ENCODE measurements around the gene ZNF576. TPM values are rescaled to one million over a fixed set of nuclear protein-coding genes. Genes with fewer than 3 reads are reported as not detected.

Gene ZNF576
- total and polyA plus RNA-seq, 2 of the 4 experiments (the other 2 are of a cell fraction): 13.8 to 19.5 TPM

- BruUV-seq (replicated peaks): no TSS peak
- H2AK9ac ChIP-seq (replicated peaks; ENCODE audit: low read depth, low read length, poor library complexity): no peak overlapping the region
- ChIA-PET POLR2A (ENCODE audit: unreplicated experiment) (no interaction called here), CTCF (no interaction called here)
- no peak overlapping the region for H3K23ac ChIP-seq (ENCODE audit: low read depth, low read length)
- H3K14ac ChIP-seq (replicated peaks; ENCODE audit: low read depth, low read length): no peak overlapping the region
- no peaks in the 10 kb centered on the region for H3K9me3 ChIP-seq (ENCODE audit: control insufficient read depth, insufficient read depth, low read length)
- intact Hi-C loops (cut with micrococcal nuclease) (no loop called here), dilution Hi-C loops (cut with HindIII; ENCODE audit: low sequenced_read_pairs, unreplicated experiment) (no loop called here), in situ Hi-C loops (cut with MboI; ENCODE audit: low sequenced_read_pairs) (no loop called here)
- H2AK5ac ChIP-seq (ENCODE audit: low read depth, low read length): no peak overlapping the region
- peaks cover 37% of the 10 kb centered on the region for H3K36me3 ChIP-seq (ENCODE audit: control insufficient read depth, insufficient read depth, low read length)
- no peak overlapping the region for H2AFZ ChIP-seq (replicated peaks; ENCODE audit: low read length, poor library complexity)
- TF ChIP-seq CHD1 (IDR thresholded peaks at IDR 0.05; ENCODE audit: low read depth, low read length) (no peak), FOS (IDR thresholded peaks at IDR 0.05; ENCODE audit: low read depth, low read length) (no peak)
- no CpG with 5 or more reads among the region's 2 CpGs for WGBS, 2 experiments (ENCODE audit: extremely low coverage in 2 of 2, insufficient read length in 1 of 2)
- H3K27ac ChIP-seq (ENCODE audit: insufficient read depth, low read length): no peak overlapping the region
- no peaks in the 10 kb centered on the region for H3K9me1 ChIP-seq (ENCODE audit: insufficient read depth, low read length)
- H3K9ac ChIP-seq (ENCODE audit: low read depth, low read length): no peak overlapping the region
- no peaks in the 10 kb centered on the region for H3K27me3 ChIP-seq (ENCODE audit: control insufficient read depth, insufficient read depth, low read length)
- no peaks in the 10 kb centered on the region for H4K20me1 ChIP-seq (ENCODE audit: insufficient read depth, low read length)
- H2BK120ac ChIP-seq (ENCODE audit: low read depth, low read length): no peak overlapping the region
- H4K8ac ChIP-seq (ENCODE audit: low read depth in 2 of 2, low read length in 2 of 2): no peak overlapping the region
- H4K91ac ChIP-seq (ENCODE audit: insufficient read depth, low read depth, low read length): no peak overlapping the region
- no peak overlapping the region for H4K5ac ChIP-seq (ENCODE audit: low read depth, low read length)
- H2BK15ac ChIP-seq (ENCODE audit: low read depth, low read length): no peak overlapping the region
- no peak overlapping the region for H2BK20ac ChIP-seq (ENCODE audit: low read depth, low read length)
- peaks cover 3 to 4% of the 10 kb centered on the region in 2 experiments; a peak in 1 of 4 replicates for H3K79me1 ChIP-seq (ENCODE audit: low read depth in 1 of 2, low read length in 2 of 2)
- no peak overlapping the region for H3K4me3 ChIP-seq (ENCODE audit: insufficient read depth, low read depth, low read length)
- no peak overlapping the region for H3K56ac ChIP-seq (ENCODE audit: extremely low read depth, insufficient read depth, low read length)
- no peak overlapping the region for H3K4ac ChIP-seq (ENCODE audit: low read depth, low read length)
- H3K4me2 ChIP-seq (ENCODE audit: low read depth, low read length): no peak overlapping the region
- H3K4me1 ChIP-seq (ENCODE audit: control insufficient read depth, insufficient read depth, low read length): no peaks in the 10 kb centered on the region
- no peak overlapping the region for H2BK5ac ChIP-seq (ENCODE audit: low read depth, low read length, poor library complexity, severe bottlenecking)
- no peak for ATAC-seq (ENCODE audit: low read depth)
- no peak for DNase-seq
- no peak overlapping the region for H3K18ac ChIP-seq (ENCODE audit: low read depth, low read length)
Measured at GRCh38 chr19:43548706-43549105, 47.7 kb upstream of the ZNF576 start.

Data from IMR-90 (cell line).